Activated CD8-positive, alpha-beta memory T cell treated with anti-CD3 and anti-CD28 coated beads, Interleukin-2, amount 50 U/mL, for 24 hours (primary cell): ENCODE results near the gene AEBP1.
"Not testable (repeated sequence)": the region's sequence is repeated elsewhere in the genome, so short reads cannot be mapped to it uniquely, and the experiment has no call there.

Experiments used
- DNase-seq: peaks from one replicate; pipeline ENCODE4 v3.0.0-alpha.2; 2020; ENCODE audit errors: extremely low read depth

AEBP1 gene

DNA sequence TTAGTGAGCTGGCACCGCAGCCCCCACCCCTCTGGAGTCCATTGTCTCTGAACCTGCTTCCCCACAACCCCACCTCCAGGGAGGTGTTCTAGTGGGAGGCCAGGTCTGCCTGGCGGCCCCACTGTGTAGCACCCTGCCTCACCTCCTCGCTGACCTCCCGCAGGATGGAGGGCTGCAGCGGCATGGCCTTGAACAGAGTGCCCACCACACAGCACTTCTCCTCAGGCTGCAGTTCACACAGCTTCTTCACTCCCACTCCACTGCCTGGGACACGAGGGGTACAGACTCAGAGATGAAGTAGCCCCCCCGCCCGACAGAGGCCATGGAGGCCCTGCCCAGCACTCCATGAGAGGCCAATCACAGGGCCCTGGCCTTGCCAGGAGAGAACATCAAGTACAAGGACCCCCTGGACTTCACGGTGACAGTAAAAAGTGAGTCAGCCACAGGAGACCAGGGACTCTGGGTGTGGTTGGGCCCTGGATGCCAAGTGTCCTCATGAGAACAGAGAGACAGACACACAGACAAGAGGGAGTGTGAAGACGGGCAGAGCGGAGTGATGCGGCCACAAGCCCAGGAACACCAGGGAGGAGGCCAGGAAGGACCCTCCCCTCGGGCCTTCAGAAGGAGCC is 13.8 kb downstream of the AEBP1 start:
- no peak for DNase-seq

DNA sequence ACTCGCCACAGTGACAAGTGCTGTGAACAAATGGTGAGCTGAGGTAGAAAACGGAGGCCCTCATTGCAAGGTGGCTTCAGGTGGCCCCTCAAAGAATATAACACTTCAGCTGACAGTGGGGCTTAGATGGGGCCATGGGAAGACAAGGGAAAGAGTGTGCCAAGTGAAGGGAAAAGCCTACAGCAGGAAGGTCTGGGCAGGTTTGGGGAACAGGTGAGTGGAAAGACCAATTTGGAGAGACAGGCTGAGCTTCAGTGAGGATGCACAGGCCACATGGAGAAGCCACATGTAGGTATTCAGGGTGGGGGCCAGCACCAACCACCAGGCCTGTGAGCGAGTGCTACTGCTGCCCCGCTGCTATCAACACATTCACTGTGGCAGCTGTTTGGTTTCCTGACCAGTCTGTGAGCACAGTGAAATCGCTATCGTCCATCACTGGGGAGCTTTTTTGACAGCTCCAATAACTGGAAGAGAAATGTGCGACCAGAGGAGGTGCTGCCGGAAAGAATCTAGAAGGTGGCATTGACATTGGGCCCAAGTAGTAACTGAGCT is 15.8 kb downstream of the AEBP1 start:
- DNase-seq = no peak

DNA sequence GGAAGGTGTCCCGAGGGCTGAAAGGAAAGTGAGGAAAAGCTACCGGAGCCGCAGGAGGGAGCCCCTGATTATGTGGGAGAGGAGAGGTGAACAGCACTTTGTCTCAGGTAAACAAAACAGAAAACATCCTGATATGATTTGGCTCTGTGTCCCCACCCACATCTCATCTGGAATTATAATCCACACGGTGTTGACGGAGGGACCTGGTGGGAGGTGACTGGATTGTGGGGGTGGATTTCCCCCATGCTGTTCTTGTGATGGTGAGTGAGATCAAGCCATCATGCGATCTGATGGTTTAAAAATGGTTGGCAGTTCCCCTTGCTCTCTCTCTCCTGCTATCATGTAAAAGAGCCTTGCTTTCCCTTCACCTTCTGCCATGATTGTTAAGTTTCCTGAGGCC is 16.2 kb downstream of the AEBP1 start:
- no peak for DNase-seq

GRCh38 chr7:44121761-44122420 is 17.7 kb downstream of the AEBP1 start:
- no peak for DNase-seq

DNA sequence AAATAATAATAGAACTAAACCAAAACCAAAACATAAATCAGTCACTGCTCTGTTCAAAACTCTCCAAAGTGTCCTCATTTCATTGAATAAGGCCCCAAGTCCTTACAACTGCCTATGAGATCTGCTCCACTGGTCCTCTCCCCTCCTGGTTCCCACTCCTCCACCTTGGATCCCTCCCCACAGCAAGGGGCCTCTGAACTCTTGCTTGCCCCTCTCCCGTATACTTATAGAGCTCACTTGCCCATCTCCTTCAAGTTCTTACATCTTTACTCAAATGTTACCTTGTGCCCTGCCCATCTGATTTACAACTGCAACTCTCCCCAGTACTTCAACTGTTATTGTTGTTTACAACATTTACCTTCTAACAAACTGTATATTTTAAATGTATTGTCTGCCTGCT is 18.4 kb downstream of the AEBP1 start:
- DNase-seq = no peak

DNA sequence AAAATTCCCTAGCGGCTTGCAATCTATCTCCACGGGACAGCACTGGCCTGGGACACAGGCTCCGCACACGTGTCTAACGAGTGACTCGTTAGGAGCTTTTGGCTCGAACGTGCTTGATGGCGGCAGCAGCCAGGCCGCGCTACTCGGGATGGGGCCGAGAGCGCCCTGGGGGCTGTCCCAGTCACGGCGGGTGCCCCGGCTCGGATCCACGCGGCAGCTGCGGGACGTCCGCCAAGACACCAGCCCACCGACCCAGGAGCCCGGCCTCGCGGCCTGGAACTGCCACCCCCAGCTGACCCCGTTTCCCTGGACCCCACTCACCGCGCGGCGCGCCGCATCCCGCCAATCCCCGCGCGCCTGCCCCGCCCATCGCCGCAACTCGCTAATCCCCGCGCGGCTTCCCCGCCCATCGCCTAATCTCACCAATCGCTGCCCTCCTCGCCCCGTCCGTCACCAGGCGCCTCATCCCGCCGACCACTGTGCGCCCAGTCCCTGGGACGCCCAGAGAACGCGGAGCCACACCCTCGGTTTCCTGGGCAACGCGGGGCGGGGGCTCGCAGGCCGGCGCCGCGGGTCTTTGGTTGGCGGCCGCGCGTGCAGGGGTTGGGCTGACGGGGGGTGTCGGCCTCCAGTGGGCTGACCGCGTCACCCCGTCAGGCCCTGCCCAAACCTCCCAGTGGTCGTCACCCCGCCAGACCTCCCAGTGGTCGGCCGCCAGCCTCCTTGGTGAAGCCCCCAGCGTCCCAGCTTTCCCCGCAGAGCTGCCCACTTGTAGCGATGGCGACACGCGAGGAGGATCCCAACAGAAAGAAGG is 19.3 kb downstream of the AEBP1 start, which contains the start of gene POLD2:
POLD2 (minus strand) TSS at position 359 of the 814 bp plus-strand sequence. CDS start 1,495 bp downstream, outside the sequence.
- peak; percentile 95 for DNase-seq

DNA sequence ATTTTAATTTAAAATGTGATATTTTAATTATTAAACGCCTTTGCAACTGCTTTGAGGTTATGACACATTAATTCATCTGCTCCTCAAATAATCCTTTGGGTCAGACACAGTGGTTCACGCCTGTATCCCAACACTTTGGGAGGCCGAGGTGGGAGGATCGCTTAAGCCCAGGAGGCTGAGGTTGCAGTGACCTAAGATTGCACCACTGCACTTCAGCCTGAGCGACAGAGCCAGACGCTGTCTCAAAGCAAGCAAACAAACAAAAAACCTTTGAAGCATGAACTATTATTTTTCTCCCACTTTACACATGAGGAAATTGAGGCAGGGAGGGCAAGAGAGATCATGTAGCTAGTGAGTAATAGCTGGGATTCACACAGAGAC is 20.7 kb downstream of the AEBP1 start:
- no peak for DNase-seq

- DNase-seq = not testable (repeated sequence)
Measured at GRCh38 chr7:44126574-44126973, 22.4 kb downstream of the AEBP1 start.

GRCh38 chr7:44127161-44127560 is 23.0 kb downstream of the AEBP1 start:
- no peak for DNase-seq

GRCh38 chr7:44128721-44129582 is 24.8 kb downstream of the AEBP1 start:
- DNase-seq = no peak

- DNase-seq = no peak
Measured at GRCh38 chr7:44131173-44132029, 27.3 kb downstream of the AEBP1 start.

DNA sequence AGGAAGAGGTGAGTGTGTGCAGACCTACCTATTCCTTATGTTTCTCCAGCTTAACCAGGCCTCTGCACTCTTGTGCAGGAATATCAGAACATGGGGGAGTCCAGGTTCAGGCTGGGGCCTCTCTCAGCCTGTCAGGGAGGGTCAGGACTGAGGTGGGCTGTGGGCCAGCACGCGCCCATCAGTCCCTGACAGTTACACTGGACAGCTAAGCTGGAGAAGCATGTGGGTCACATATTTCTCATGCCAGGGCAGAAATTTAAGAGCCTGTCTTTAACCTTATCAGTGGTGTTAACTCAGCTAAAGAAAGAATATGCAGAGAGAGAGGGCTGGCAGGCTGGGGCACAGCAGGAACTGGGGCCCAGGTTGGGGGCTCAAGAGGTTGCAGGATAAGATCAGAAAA is 27.9 kb downstream of the AEBP1 start:
- DNase-seq = no peak

- no peak for DNase-seq
Measured at GRCh38 chr7:44133295-44133694, 29.1 kb downstream of the AEBP1 start.

DNA sequence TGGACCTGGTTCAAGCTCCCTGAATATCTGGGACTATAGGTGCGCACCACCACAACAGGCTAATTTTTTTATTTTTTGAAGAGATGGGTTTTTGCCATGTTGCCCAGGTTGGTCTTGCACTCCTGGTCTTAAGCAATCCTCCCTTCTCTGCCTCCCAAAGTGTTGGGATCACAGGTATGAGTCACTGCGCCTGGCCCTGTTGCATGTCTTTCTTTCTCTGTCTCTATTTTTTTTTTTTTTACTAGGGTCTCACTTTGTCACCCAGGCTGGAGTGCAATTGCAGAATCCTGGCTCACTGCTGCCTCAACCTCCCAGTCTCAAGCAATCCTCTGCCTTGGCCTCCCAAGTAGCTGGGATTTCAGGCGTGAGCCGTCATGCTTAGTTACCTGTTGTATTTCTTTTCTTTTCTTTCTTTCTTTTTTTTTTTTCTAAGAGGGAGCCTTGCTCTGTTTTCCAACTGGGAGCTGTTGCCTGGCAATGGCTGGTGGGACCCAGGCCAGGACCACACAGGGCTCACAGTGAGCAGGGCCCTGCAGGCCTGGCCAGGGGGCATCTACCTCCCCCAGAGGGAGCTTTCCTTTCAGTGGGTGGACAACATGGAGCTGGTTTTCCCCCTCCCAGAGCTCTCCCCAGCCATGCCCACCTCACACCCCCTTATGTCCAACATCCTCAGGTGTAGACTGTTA is 30.9 kb downstream of the AEBP1 start:
- no peak for DNase-seq

DNA sequence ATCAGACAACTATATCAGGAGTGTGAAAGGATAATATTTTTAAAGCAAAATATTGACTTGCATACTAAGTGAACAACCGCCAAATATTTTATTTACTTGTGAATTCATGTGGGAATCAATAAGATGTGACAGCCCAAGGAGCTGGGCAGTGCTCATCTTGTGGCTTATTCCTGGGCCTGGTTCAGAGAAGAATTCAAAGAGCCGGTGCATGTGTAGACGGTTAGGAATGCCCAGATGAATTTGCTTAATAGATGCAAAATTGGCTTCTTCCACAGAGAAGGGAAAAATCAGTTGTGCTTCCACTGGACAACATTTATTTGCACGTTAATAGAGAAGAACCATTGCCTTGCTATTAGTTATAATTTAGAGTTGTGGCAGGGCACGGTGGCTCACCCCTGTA is 32.6 kb downstream of the AEBP1 start:
- DNase-seq = no peak

DNA sequence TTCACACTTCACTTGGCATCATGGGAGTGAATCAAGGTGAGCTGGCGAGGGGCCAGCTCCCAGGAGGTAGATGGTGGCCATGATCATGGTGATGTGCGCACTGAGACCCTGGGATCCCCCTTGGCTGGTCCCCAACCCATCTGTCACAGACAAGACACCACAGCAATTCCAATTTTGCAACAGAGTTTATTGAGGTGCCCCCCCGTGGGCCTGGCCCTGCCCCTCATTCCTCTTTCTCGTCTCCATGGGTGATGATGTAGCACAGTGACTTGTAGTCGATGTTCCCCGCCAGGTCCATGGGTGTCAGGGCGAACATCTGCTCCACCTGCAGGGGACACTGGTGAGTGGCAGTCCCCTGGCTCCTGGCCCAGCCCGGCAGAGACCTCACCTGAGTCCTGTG is 34.6 kb downstream of the AEBP1 start:
- no peak for DNase-seq

DNA sequence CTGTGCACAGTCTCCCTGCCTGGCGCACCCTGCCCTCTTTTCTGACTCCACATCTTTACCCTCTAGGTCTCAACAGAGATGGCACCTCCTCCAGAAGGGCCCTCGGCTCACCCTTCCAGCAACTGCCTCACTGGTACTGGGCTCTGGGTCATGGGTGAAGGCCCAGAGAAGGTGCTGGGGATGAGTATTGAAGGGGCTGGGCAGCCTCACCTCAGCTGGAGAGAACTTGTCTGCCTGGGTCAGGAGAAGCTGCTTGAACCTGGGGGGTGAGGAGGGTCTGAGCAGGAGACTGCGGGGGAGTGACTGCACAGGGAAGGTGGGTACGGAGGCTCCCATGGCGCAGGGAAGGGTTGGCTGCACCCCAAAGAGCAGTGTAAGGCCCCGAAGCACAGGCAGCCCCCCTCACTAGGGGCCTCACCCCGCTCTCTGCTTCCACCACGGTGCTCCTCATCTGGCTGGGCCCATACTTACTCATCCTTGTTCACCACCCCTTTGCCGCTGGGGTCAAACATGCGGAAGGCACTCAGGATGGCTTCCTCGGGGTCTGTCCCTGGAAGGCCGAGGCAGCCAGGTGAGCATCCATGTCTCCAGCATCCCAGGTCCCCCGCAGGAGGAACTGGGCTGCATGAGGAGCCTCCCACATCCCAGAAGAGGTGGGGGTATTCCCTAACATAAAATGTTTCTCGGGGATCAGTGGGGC is 35.3 kb downstream of the AEBP1 start:
- no peak for DNase-seq

DNA sequence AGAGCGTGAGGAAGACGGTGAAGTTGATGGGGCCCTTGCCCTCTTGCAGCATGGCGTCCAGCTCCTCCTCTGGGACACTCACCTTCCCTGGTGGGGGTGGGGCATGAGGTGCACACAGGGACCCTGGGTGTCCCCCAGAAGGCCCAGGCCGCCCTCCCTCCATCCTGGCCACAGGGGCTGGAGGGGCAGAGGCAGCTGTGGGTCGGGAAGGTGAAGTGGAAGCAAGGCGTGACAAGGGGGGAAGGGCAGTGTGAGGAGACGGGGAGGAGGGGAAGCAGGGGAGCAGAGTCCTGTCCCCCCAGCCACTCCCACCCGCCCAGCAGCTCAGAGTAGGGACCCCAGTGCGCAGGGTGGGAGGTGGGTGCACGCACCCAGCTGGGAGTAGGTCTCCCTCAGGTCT is 36.2 kb downstream of the AEBP1 start:
- DNase-seq = no peak

DNA sequence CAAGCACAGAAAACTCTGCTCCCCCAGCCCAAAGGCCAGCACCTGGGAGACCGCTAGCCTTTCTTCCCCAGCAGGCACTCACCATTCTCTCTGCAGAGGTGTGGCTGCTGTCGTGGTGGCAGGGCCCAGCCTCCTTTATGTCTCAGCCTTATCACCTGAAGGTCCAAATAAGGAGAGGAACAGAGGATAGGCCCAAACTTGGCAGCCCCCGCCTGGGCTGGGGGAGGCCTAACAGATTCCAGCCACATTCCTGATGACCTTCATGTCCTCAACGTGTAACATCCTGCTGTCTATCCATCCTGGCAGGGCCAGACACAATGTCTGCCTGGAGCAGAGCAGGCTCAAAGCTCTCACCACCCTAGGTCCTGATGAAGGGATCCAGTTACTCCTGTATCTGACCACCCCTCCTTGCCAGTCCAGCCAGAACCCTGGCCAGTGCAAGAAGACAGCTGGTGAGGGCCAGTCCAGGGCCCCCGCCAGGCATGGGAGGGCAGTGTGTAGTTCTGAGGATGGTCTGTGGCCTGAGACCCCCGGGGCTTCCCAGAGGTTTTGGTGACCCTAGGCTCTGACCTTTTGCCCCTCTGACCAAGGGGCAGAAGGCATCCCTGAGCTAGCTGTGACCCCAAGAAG is 37.2 kb downstream of the AEBP1 start, which contains the start of gene MYL7:
MYL7 (minus strand) TSS at position 112 of the 630 bp plus-strand sequence; CDS start at position 85, 27 bp downstream.
- no peak for DNase-seq
